TTC549 (cell line): ENCODE results near the gene PPP6R1.

Source experiments
- FAIRE-seq: peaks from 2 replicates; lab custom pipeline; 2012; peaks lifted over from hg19 to GRCh38; lab: Jason Lieb, UNC

Gene PPP6R1

GRCh38 chr19:55283548-55284377, 24.9 kb upstream of the PPP6R1 start, which contains the start of gene BRSK1:
Gene BRSK1 (plus strand): TSS chr19:55283997. CDS start chr19:55284443, 446 bp downstream.
- FAIRE-seq = no peak

GRCh38 chr19:55279770-55280643, 21.2 kb upstream of the PPP6R1 start, which contains the start of gene HSPBP1:
Gene HSPBP1 (minus strand): TSS chr19:55280110. CDS start chr19:55279608, 502 bp downstream.
- peak; percentile 67 for FAIRE-seq

DNA sequence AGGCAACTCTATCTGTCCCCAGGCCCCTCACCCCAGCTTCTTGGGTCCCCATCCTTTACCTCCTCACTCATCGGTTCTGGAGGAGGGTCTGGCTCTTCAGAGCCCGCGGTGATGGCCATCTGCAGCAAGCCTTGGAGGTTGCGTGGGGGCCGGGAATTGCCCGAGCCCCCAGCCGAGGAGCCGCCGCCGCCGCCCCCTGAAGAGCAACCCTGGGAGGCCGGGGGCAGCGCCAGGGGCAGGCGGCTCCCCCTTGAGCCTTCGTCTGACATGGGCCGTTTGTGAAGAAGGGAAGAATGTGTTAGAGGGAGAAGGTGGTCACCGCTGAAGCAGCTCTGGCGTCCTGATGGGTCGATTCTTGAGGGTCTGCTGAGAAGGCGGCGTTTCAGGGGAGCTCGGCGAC, 20.5 kb upstream of the PPP6R1 start:
- no peak for FAIRE-seq

DNA sequence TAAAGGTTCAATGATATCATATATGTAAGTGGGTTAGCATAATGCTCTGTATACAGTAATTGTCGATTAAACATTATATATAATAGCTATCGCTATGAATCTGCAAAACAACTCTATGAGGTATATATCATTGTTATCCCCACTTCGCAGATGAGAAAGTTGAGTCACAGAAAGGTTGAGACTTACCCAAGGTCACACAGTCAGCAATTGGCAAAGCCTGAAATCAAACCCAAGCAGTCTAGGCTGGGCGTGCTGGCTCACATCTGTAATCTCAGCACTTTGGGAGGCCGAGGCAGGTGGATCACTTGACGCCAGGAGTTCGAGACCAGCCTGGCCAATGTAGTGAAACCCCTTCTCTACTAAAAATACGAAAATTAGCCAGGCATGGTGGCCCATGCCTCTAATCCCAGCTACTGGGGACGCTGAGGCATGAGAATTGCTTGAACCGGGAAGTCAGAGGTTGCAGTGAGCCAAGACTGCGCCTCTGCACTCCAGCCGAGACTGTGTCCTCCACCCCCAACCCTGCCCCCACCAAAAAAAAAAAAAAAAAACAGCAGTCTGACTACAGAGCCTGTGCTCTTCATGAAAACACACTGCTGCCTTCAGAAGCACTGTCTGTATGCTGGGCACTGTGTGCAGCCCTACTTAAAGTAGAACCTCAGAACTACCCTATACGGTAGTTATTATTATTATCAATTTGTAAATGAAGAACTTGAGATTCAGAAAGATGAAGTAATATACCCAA, 19.7 kb upstream of the PPP6R1 start:
- FAIRE-seq = no peak

- FAIRE-seq = no peak
Observed at GRCh38 chr19:55277494-55277893, 18.7 kb upstream of the PPP6R1 start.

DNA sequence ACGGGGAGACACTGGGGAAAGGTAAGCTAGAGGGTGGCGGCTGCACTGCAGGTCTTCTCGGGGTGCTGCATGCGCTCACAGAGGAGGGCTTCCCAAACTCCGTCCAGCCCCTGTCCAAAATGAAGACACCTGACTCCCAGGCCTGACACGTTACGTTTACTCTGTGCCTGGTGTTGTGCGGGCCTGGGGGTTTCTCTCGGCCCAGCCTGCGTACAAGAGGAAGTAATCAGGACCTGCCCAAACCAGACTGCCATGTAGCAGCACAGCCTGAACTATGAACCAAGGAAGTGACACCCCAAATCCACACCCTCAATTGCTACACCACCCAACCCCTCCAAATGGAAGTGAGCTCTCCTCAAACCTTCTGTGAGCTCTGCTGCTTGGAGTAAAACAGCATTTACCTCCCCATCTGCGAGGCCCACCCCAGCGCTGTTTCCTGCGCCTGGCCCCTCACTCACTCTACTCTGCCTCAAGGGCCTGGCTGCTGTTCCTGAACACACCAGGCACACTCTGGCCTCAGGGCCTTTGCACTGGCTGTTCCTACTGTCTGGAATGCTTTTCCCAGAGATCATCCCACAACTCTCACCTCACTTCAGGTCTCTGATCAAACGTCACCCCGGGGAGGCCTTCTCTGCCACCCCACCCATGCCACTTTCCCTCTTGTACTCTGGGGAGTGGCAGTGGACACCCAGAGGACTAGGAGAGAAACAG, 18.1 kb upstream of the PPP6R1 start:
- no peak for FAIRE-seq

- no peak for FAIRE-seq
Observed at GRCh38 chr19:55275851-55276719, 17.3 kb upstream of the PPP6R1 start.

GRCh38 chr19:55273978-55274707, 15.3 kb upstream of the PPP6R1 start:
- no peak for FAIRE-seq

GRCh38 chr19:55272142-55272541, 13.3 kb upstream of the PPP6R1 start:
- no peak for FAIRE-seq

- FAIRE-seq = no peak
Observed at GRCh38 chr19:55270172-55270942, 11.5 kb upstream of the PPP6R1 start.

DNA sequence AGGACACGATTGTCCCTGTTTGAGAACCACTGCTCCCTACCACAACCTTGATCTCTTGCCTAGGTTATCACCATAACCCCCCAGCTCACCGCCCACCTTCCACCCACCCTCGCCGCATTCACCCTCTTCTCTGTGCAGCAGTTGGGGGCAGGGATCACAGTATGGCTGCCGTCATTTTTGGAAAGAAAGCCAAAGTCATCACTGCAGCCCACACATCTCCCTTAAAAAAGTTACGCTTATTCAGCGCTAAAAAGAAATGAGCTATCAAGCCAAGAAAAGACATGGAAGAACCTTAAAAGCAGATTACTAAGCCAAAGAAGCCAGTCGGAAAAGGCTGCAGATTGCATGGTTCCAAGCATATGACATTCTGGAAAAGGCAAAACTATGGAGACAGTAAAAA, 10.5 kb upstream of the PPP6R1 start:
- no peak for FAIRE-seq

DNA sequence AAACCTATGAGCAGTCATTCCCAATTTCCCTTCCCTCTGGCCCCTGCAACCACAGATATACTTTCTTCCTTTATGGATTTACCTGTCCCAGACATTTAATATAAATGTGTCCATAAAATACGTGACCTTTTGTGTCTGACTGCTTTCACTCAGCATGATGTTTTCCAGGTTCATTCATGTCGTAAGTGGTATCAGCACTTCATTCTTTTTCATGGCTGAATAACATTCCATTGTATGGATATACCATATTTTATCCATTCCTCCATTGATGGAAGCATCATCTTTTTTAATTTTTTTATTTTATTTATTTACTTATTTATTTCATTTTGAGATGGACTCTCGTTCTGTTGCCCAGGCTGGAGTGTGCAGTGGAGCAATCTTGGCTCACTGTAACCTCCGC, 8.0 kb upstream of the PPP6R1 start:
- no peak for FAIRE-seq

- no peak for FAIRE-seq
Observed at GRCh38 chr19:55266404-55266803, 7.6 kb upstream of the PPP6R1 start.

DNA sequence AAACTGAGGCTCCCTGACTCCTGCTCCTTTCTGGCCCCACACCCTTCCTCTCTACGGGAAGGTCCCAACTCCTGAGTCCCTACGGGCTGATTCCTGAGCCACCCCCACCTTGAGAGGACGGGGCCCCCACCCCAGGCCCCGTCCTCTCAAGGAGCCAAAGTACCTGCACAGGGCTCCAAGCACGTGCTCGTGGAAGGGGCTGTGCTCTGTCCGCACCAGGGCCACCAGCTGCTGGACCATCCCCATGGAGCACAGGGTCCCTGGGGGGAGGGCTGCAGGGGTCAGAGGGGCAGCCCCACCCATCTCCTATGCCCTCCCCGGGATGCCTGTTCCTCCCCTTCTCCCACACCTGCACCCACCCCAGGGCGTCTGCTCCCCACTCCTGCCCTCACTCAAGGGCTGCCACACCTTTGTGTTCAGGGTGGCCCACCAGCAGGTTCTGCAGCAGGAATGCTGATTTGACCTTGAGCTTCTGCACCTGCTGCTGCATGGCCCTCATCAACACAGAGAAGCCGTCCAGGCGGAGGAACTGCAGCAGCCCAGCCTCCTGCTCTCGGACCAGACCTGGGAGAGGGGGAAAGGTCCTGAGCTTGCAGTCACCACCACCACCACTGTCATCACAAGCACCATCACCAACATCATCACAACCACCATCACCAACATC, 7.0 kb upstream of the PPP6R1 start:
- no peak for FAIRE-seq

GRCh38 chr19:55265173-55265572, 6.4 kb upstream of the PPP6R1 start:
- no peak for FAIRE-seq

DNA sequence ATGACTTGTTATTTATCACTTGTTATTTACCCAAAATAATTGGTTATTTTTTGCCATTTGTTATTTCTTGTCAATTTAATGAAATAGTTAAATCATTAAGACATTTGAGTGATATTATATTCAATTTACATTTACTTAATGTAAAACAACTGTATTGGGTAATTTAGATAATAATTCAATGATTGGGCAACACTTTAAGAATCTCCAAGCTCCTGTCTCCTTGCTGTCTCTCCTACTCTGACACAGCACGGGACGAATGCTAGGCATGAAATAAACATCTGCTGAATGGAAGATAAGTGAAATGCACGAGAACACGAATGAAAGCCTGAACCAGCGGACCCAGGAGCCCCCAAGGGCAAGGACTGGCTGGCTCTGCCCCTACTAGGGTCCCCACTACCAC, 5.7 kb upstream of the PPP6R1 start:
- no peak for FAIRE-seq

GRCh38 chr19:55262359-55262758, 3.5 kb upstream of the PPP6R1 start:
- FAIRE-seq = no peak

DNA sequence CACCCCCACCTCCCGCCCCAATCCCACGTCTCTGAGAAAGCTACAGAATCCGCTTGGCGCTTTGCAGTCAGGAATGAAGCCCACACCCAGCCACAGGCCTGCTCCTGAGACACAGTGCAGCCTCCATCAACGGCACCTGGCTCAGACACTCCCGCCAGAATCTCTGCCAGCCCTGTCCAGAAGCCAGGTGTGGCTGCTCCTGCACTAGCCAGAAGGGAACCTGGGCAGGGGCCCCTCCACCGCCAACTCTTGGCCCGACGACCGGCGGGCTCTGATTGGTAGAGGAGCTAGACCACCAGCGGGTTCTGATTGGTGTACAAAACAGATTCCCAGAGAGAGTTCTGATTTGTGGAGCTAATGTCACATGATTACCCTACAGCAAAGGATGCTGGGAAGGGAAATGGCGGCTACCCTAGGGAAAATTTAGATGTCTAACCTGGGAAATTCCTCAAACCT, 2.9 kb upstream of the PPP6R1 start:
- no peak for FAIRE-seq
